SU-DHL-6 (cell line): Measurements from ENCODE around the gene MICAL2.

Experiments
- H2AFZ ChIP-seq: fragments of 200-600 bp; sonication (generic); 2 replicates; pipeline ENCODE4 v1.6.1; 2014; ENCODE audit warnings: low read depth, mild to moderate bottlenecking, moderate library complexity, mixed read lengths, antibody characterized with exemption, low read length; ENCODE audit not compliant: severe bottlenecking
- H3F3A ChIP-seq: fragments of 200-600 bp; shearing (Covaris generic); 2 replicates; pipeline ENCODE4 v1.6.0; 2016; ENCODE audit warnings: antibody characterized with exemption, mild to moderate bottlenecking; ENCODE audit not compliant: insufficient read depth
- H3K27ac ChIP-seq: fragments of 200-600 bp; sonication (generic); 2 replicates; pipeline ENCODE4 v1.5.1; 2016; ENCODE audit warnings: low read depth, mild to moderate bottlenecking, low read length, moderate library complexity, mixed read lengths
- H3K27me3 ChIP-seq: fragments of 200-600 bp; sonication (generic), shearing (Covaris generic); 2 replicates; pipeline ENCODE4 v1.6.0; 2014; ENCODE audit warnings: mild to moderate bottlenecking, low read length
- H3K36me3 ChIP-seq: fragments of 200-600 bp; sonication (generic); 2 replicates; pipeline ENCODE4 v1.6.1; 2014; ENCODE audit warnings: mild to moderate bottlenecking, low read length, mixed read lengths
- H3K4me2 ChIP-seq: fragments of 300-600, 200-600 bp; shearing (Covaris generic), sonication (generic); 2 replicates; pipeline ENCODE4 v1.6.0; 2014; ENCODE audit warnings: low read length, low read depth, mild to moderate bottlenecking; ENCODE audit not compliant: poor library complexity, severe bottlenecking
- H3K4me3 ChIP-seq: fragments of 200-600 bp; sonication (generic); 2 replicates; pipeline ENCODE4 v1.5.1; 2014; ENCODE audit warnings: antibody characterized with exemption, low read length, mild to moderate bottlenecking, mixed read lengths; ENCODE audit not compliant: insufficient read depth, poor library complexity, severe bottlenecking
- H3K79me2 ChIP-seq: fragments of 200-600 bp; sonication (generic); 2 replicates; pipeline ENCODE4 v1.6.1; 2014; ENCODE audit warnings: mild to moderate bottlenecking, low read length, moderate library complexity; ENCODE audit not compliant: insufficient read depth
- H3K9ac ChIP-seq: fragments of 200-600 bp; sonication (generic); 2 replicates; pipeline ENCODE4 v1.7.0; 2014; ENCODE audit warnings: mild to moderate bottlenecking, low read length
- H3K9me2 ChIP-seq: fragments of 200-600 bp; sonication (generic); replicated peaks from 2 replicates; pipeline ENCODE4 v1.6.1; 2014; ENCODE audit warnings: low read length; ENCODE audit not compliant: insufficient read depth
- H3K9me3 ChIP-seq: fragments of 200-600 bp; sonication (generic); 2 replicates; pipeline ENCODE4 v1.6.1; 2014; ENCODE audit warnings: low read length, mixed read lengths; ENCODE audit not compliant: insufficient read depth
- H4K20me1 ChIP-seq: fragments of 200-600 bp; sonication (generic); 2 replicates; pipeline ENCODE4 v1.6.1; 2014; ENCODE audit warnings: low read depth, mild to moderate bottlenecking, antibody characterized with exemption, low read length, moderate library complexity, mixed read lengths
- EZH2phosphoT487 ChIP-seq: fragments of 200-600 bp; sonication (generic), shearing (Covaris generic); conservative IDR thresholded peaks from 2 replicates; pipeline ENCODE4 v1.6.1; 2018; ENCODE audit warnings: mild to moderate bottlenecking, antibody characterized with exemption, low read length, moderate library complexity, mixed read lengths
- TF ChIP-seq, protein P1 (sequence below): fragments of 200-600 bp; sonication (generic); IDR thresholded peaks from one replicate; pipeline ENCODE4 v1.5.1; 2017; ENCODE audit warnings: antibody characterized with exemption, mild to moderate bottlenecking, low read length, moderate library complexity; ENCODE audit not compliant: insufficient read depth, poor library complexity, severe bottlenecking

The MICAL2 gene

DNA sequence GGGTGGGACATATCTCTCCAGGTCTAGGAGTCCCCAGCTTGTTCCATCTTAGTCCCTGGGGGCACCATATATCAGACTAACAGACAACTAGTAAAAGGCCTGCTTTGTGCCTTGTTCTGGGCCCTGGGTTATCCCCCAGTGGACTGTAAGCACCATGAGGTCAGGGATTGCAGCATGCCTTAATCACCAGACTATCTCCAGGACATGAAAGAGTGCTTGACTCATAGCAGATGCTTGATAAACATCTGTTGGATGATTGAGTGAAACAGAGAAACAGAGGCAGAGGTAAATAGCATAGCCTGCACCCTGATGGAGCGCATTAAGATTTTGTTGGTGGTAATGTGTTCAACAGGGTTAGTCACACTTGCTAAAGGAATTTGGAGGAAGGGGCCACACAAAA is 94.1 kb downstream of the MICAL2 start:
- Histone ChIP-seq H3F3A (no peaks in the 10 kb centered on the region), H3K9ac (no peak overlapping the region)

DNA sequence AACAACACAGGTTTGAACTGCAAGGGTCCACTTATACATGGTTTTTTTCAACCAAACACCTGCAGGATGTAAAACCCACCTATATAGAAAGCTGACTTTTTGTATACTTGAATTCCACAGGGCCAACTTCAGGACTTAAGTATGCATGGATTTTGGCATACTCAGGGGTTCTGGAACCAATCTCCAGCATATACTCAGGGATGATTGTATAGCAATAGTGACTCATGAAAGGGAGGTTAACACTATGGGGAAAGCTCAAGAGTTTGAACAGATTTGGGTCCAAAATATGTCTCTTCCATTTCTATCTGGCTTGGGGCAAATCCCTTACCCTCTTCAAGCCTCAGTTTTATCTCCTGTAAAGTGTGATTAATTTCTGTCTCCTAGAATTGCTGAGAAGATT is 94.9 kb downstream of the MICAL2 start:
- Histone ChIP-seq H3K27ac (no peak overlapping the region), H3K9me3 (peaks cover 6% of the 10 kb centered on the region; the same call in 1 of the 2 replicates), H3F3A (no peaks in the 10 kb centered on the region), H3K9me2 (no peaks in the 10 kb centered on the region), H3K9ac (no peak overlapping the region), H4K20me1 (no peaks in the 10 kb centered on the region), H3K36me3 (no peaks in the 10 kb centered on the region), H3K27me3 (no peaks in the 10 kb centered on the region), H2AFZ (no peak overlapping the region), H3K4me2 (no peak overlapping the region), H3K79me2 (no peaks in the 10 kb centered on the region), H3K4me3 (no peak overlapping the region)
- no peak for TF ChIP-seq EZH2phosphoT487
- TF ChIP-seq, protein P1, sequence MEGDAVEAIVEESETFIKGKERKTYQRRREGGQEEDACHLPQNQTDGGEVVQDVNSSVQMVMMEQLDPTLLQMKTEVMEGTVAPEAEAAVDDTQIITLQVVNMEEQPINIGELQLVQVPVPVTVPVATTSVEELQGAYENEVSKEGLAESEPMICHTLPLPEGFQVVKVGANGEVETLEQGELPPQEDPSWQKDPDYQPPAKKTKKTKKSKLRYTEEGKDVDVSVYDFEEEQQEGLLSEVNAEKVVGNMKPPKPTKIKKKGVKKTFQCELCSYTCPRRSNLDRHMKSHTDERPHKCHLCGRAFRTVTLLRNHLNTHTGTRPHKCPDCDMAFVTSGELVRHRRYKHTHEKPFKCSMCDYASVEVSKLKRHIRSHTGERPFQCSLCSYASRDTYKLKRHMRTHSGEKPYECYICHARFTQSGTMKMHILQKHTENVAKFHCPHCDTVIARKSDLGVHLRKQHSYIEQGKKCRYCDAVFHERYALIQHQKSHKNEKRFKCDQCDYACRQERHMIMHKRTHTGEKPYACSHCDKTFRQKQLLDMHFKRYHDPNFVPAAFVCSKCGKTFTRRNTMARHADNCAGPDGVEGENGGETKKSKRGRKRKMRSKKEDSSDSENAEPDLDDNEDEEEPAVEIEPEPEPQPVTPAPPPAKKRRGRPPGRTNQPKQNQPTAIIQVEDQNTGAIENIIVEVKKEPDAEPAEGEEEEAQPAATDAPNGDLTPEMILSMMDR, result no peak

More for the DNA sequence above, 94.1 kb downstream of the MICAL2 start:
- no peaks in the 10 kb centered on the region for H3K27me3 ChIP-seq
- TF ChIP-seq, protein P1, result no peak
- no peak for TF ChIP-seq EZH2phosphoT487
- no peak overlapping the region for H3K4me2 ChIP-seq
- no peaks in the 10 kb centered on the region for H3K9me2 ChIP-seq
- H2AFZ ChIP-seq, result no peak overlapping the region
- H4K20me1 ChIP-seq, result no peaks in the 10 kb centered on the region
- no peak overlapping the region for H3K4me3 ChIP-seq
- H3K9me3 ChIP-seq, result peaks cover 6% of the 10 kb centered on the region; the same call in 1 of the 2 replicates
- no peaks in the 10 kb centered on the region for H3K36me3 ChIP-seq
- H3K27ac ChIP-seq, result no peak overlapping the region
- no peaks in the 10 kb centered on the region for H3K79me2 ChIP-seq

DNA sequence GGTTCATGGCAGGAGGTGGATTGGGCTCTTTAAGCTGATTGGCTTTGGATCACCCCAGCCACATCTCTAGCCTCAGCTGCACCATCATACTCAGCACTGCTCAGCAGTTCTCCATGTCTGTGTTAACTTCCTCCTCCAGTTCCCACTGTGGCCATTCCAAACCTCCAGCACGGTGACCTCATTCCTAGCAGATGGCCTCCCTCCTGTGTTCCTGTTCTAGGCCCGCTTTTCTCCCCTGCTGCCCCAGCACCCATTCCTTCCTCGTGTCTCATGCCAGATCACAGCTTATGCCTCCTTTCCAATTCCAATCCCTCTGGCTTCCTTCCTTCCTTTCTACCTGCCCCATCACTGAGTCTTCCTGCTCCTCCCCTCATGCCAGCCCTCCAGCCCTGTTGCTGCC is 96.1 kb downstream of the MICAL2 start:
- no peaks in the 10 kb centered on the region for H3F3A ChIP-seq
- H3K36me3 ChIP-seq, result no peaks in the 10 kb centered on the region
- TF ChIP-seq, protein P1, result no peak
- no peak for TF ChIP-seq EZH2phosphoT487
- H4K20me1 ChIP-seq, result no peaks in the 10 kb centered on the region
- H3K9me3 ChIP-seq, result peaks cover 6% of the 10 kb centered on the region; the same call in 1 of the 2 replicates
- no peak overlapping the region for H3K4me3 ChIP-seq
- no peak overlapping the region for H3K4me2 ChIP-seq
- H3K27me3 ChIP-seq, result no peaks in the 10 kb centered on the region
- no peak overlapping the region for H3K27ac ChIP-seq
- no peak overlapping the region for H2AFZ ChIP-seq
- H3K9me2 ChIP-seq, result no peaks in the 10 kb centered on the region
- H3K9ac ChIP-seq, result no peak overlapping the region
- no peaks in the 10 kb centered on the region for H3K79me2 ChIP-seq
